CD14-positive monocyte (primary cell): ENCODE data around the gene RALGAPA2. TPM values are rescaled to one million over a fixed set of nuclear protein-coding genes. Genes with fewer than 3 reads are reported as not detected.

ENCODE experiments used
- DNase-seq, 3 donors: peaks; one replicate each; pipeline ENCODE4 v3.0.0-alpha.2; 2011 to 2022
- H2AFZ ChIP-seq: 2 replicates; pipeline ENCODE4 v1.6.0; 2012; ENCODE audit warnings: mild to moderate bottlenecking, low read depth, low read length, inconsistent platforms; ENCODE audit not compliant: insufficient read depth, poor library complexity, severe bottlenecking
- H3K27ac ChIP-seq, 2 donors: 1 replicate in 1 of 2; 2 replicates in 1 of 2; pipeline ENCODE4 v1.5.1; 2012 to 2013; ENCODE audit warnings: low read length in 2 of 2, control low read depth in 1 of 2, inconsistent platforms in 1 of 2, low read depth in 1 of 2, mild to moderate bottlenecking in 1 of 2
- H3K27me3 ChIP-seq, 2 donors: one replicate each; pipeline versions ENCODE4 v1.6.0 to v1.6.1; 2011 to 2013; ENCODE audit warnings: low read length in 2 of 2; ENCODE audit not compliant: control insufficient read depth in 2 of 2, insufficient read depth in 2 of 2
- H3K36me3 ChIP-seq, 2 donors: replicated peaks in 1 of 2; 1 replicate in 1 of 2; 2 replicates in 1 of 2; pipeline versions ENCODE4 v1.5.1 to v1.6.1; 2012 to 2013; ENCODE audit warnings: low read length in 2 of 2, control low read depth in 1 of 2, inconsistent platforms in 1 of 2, mild to moderate bottlenecking in 1 of 2; ENCODE audit not compliant: insufficient read depth in 2 of 2, control insufficient read depth in 1 of 2
- H3K4me1 ChIP-seq, 2 donors: 1 replicate in 1 of 2; 2 replicates in 1 of 2; pipeline versions ENCODE4 v1.5.1 to v1.6.1; 2012 to 2013; ENCODE audit warnings: low read length in 2 of 2, control low read depth in 1 of 2, inconsistent platforms in 1 of 2, mild to moderate bottlenecking in 1 of 2, moderate library complexity in 1 of 2; ENCODE audit not compliant: insufficient read depth in 2 of 2, control insufficient read depth in 1 of 2
- H3K4me2 ChIP-seq: replicated peaks from 2 replicates; pipeline ENCODE3; 2012; ENCODE audit warnings: low read length, moderate library complexity, mild to moderate bottlenecking; ENCODE audit not compliant: poor library complexity, severe bottlenecking; ENCODE audit errors: extremely low read depth
- H3K4me3 ChIP-seq, 3 experiments: fragments of 200-600 bp in 1 of 3; sonication (generic) in 1 of 3; replicated peaks in 1 of 3; 1 replicate in 2 of 3; 2 replicates in 1 of 3; pipeline ENCODE4 v1.5.1; 2011 to 2013; ENCODE audit warnings: low read length in 3 of 3, mild to moderate bottlenecking in 3 of 3, control low read depth in 2 of 3, low read depth in 2 of 3, inconsistent platforms in 1 of 3, moderate library complexity in 1 of 3
- H3K79me2 ChIP-seq: 2 replicates; pipeline ENCODE4 v1.6.0; 2012; ENCODE audit warnings: mild to moderate bottlenecking, control low read depth, inconsistent platforms, low read length, moderate library complexity; ENCODE audit not compliant: insufficient read depth
- H3K9ac ChIP-seq: 2 replicates; pipeline ENCODE4 v1.6.0; 2017; ENCODE audit warnings: low read length, mild to moderate bottlenecking; ENCODE audit not compliant: insufficient read depth, poor library complexity, severe bottlenecking
- H3K9me3 ChIP-seq, 2 donors: replicated peaks in 1 of 2; 1 replicate in 1 of 2; 2 replicates in 1 of 2; pipeline versions ENCODE4 v1.5.1 to v1.6.1; 2012 to 2013; ENCODE audit warnings: low read length in 2 of 2, control low read depth in 1 of 2; ENCODE audit not compliant: control insufficient read depth in 1 of 2, insufficient read depth in 1 of 2
- H4K20me1 ChIP-seq: 2 replicates; pipeline ENCODE4 v1.6.0; 2012; ENCODE audit warnings: mild to moderate bottlenecking, low read length, control low read depth, moderate library complexity; ENCODE audit not compliant: insufficient read depth
- H3K27ac Mint-ChIP-seq, 7 donors: one replicate each; pipeline ENCODE4 v1.8.0; 2020; ENCODE audit warnings: mild to moderate bottlenecking in 7 of 7, mixed read lengths in 7 of 7, moderate library complexity in 6 of 7, inconsistent platforms in 2 of 7
- H3K27me3 Mint-ChIP-seq, 3 donors: one replicate each; pipeline ENCODE4 v1.8.0; 2021 to 2022; ENCODE audit warnings: low read depth in 3 of 3, mild to moderate bottlenecking in 3 of 3, mixed read lengths in 3 of 3, moderate library complexity in 3 of 3, inconsistent platforms in 1 of 3
- H3K36me3 Mint-ChIP-seq, 2 donors: one replicate each; pipeline ENCODE4 v1.8.0; 2020; ENCODE audit warnings: mixed read lengths in 2 of 2, inconsistent platforms in 1 of 2, mild to moderate bottlenecking in 1 of 2
- H3K4me1 Mint-ChIP-seq: one replicate; pipeline ENCODE4 v1.8.0; 2020; ENCODE audit warnings: mild to moderate bottlenecking, mixed read lengths
- H3K4me3 Mint-ChIP-seq, 2 donors: one replicate each; pipeline ENCODE4 v1.8.0; 2020; ENCODE audit warnings: mild to moderate bottlenecking in 2 of 2, mixed read lengths in 2 of 2, moderate library complexity in 1 of 2
- H3K9me3 Mint-ChIP-seq, 7 donors: one replicate each; pipeline ENCODE4 v1.8.0; 2020 to 2022; ENCODE audit warnings: mixed read lengths in 7 of 7, mild to moderate bottlenecking in 6 of 7, moderate library complexity in 6 of 7, inconsistent platforms in 2 of 7
- WGBS: methylation state at CpG from one replicate; pipeline ENCODE4 v1.1.5; 2013; ENCODE audit warnings: missing lambda C conversion rate; ENCODE audit not compliant: insufficient coverage; 5-methylcytosine and 5-hydroxymethylcytosine counted together
- intact Hi-C, 2 donors: fragments of 100-400 bp; cut with micrococcal nuclease; formaldehyde crosslinking; loops; one replicate each; pipeline versions ENCODE4 v1.15.0 to v1.15.1; 2023
- polyA plus RNA-seq, 3 donors: library from polyadenylated mRNA; depleted of rRNA in 1 of 3; unstranded in 2 of 3; stranded (reverse) in 1 of 3; fragments of 300-500 nt in 2 of 3; fragments of >200 nt in 1 of 3; fragmentation: Illumina TruSeq in 2 of 3; gene quantifications; 1 replicate in 2 of 3; 2 replicates in 1 of 3; pipeline ENCODE4 v1.2.3, GENCODE V29; 2012 to 2021
- TF ChIP-seq, protein P1 (sequence below): fragments of 200-600 bp; IDR thresholded peaks from one replicate; pipeline ENCODE4 v1.8.0; 2022; ENCODE audit warnings: antibody characterized with exemption, mild to moderate bottlenecking

RALGAPA2 gene
- polyA plus RNA-seq, 3 donors = 6.2 to 13.0 (median 8.9) TPM

DNA sequence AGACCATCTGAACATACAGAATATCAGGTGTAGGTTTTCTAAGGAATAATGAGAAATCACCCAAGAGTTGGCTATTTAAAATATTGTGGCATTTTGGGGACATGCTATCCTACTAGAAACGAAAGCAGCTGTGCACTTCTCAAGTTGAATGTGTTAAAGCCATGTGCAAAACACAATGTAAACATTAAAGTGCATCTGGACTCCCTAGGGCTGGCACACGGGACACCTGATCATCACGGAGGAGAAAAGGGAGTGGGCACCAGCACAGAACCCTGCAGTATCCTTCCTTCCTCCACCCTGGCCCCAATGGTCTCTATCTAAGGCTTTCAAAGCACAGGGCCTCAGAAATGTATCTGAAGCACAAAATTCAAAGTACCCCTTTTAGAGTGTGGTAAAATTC, 250.3 kb downstream of the RALGAPA2 start:
- Histone ChIP-seq H3K4me2 (no peak overlapping the region), H2AFZ (no peak overlapping the region), H3K27ac (no peak overlapping the region), H3K27me3 (no peaks in the 10 kb centered on the region), H3K4me1 (peaks cover 3 to 5% of the 10 kb centered on the region in 2 donors), H3K4me3 (no peak overlapping the region), H3K36me3 (peaks cover 16 to 59% of the 10 kb centered on the region in 2 donors), H4K20me1 (no peaks in the 10 kb centered on the region), H3K9ac (no peak overlapping the region), H3K79me2 (no peaks in the 10 kb centered on the region), H3K9me3 (no peaks in the 10 kb centered on the region)
- Mint-ChIP-seq H3K27me3 (peaks cover 0 to 1% (median 0%) of the 10 kb centered on the region in 3 donors), H3K27ac (no peak overlapping the region), H3K4me3 (no peak overlapping the region), H3K4me1 (peaks cover under 1% of the 10 kb centered on the region), H3K9me3 (no peaks in the 10 kb centered on the region), H3K36me3 (peaks cover 45 to 62% of the 10 kb centered on the region in 2 donors)
- 100% methylated on average over 1 of the region's 3 CpGs for WGBS
- DNase-seq = no peak
- intact Hi-C loops = no loop called here
- TF ChIP-seq, protein P1, sequence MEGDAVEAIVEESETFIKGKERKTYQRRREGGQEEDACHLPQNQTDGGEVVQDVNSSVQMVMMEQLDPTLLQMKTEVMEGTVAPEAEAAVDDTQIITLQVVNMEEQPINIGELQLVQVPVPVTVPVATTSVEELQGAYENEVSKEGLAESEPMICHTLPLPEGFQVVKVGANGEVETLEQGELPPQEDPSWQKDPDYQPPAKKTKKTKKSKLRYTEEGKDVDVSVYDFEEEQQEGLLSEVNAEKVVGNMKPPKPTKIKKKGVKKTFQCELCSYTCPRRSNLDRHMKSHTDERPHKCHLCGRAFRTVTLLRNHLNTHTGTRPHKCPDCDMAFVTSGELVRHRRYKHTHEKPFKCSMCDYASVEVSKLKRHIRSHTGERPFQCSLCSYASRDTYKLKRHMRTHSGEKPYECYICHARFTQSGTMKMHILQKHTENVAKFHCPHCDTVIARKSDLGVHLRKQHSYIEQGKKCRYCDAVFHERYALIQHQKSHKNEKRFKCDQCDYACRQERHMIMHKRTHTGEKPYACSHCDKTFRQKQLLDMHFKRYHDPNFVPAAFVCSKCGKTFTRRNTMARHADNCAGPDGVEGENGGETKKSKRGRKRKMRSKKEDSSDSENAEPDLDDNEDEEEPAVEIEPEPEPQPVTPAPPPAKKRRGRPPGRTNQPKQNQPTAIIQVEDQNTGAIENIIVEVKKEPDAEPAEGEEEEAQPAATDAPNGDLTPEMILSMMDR = no peak

DNA sequence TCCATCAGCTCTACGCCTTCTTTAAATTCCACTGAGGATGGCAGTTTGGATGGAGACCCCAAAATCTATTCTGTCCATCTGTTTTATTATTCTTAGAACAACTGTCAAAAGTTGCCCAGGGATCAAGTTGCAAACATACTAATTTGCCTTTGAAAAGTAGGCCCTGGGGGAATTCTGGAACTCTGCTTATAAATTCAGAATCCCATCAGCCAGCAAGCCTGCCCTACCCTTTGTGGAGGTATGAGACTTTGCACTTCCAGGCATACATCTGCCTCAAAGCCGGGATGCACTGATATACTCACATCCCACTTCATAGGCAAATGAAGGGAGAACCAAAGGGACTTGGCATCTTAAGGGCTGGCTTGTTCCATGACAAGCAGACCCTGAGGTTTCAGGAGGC, 250.9 kb downstream of the RALGAPA2 start:
- Mint-ChIP-seq H3K27ac (no peak overlapping the region), H3K4me3 (no peak overlapping the region), H3K36me3 (peaks cover 41 to 60% of the 10 kb centered on the region in 2 donors), H3K27me3 (peaks cover 0 to 1% (median 0%) of the 10 kb centered on the region in 3 donors), H3K4me1 (peaks cover 6% of the 10 kb centered on the region), H3K9me3 (no peaks in the 10 kb centered on the region)
- intact Hi-C loops = no loop called here
- H4K20me1 ChIP-seq = no peaks in the 10 kb centered on the region
- DNase-seq = no peak
- no CpG with 5 or more reads among the region's 2 CpGs for WGBS
- no peak overlapping the region for H3K27ac ChIP-seq
- H3K36me3 ChIP-seq = peaks cover 16 to 53% of the 10 kb centered on the region in 2 donors
- H3K9ac ChIP-seq = no peak overlapping the region
- H3K4me1 ChIP-seq = peaks cover 10 to 12% of the 10 kb centered on the region in 2 donors
- no peaks in the 10 kb centered on the region for H3K9me3 ChIP-seq
- H3K4me3 ChIP-seq = no peak overlapping the region
- TF ChIP-seq, protein P1 = no peak
- H3K79me2 ChIP-seq = no peaks in the 10 kb centered on the region
- H3K4me2 ChIP-seq = no peak overlapping the region
- H3K27me3 ChIP-seq = no peaks in the 10 kb centered on the region
- H2AFZ ChIP-seq = no peak overlapping the region
